Stomach (tissue), 9 donors: ENCODE measurements around the gene PCYT2. TPM values are rescaled to one million over a fixed set of nuclear protein-coding genes. Genes with fewer than 3 reads are reported as not detected.

Experiments used
- DNase-seq, 2 donors: peaks; one replicate each; pipeline versions ENCODE4 v3.0.0 to v3.0.0-alpha.2; 2013 to 2019
- H3K27ac ChIP-seq, 5 donors: fragments of 200-600 bp in 4 of 5; sonication (generic) in 4 of 5; one replicate each; pipeline ENCODE4 v1.5.1; 2013 to 2019; ENCODE audit warnings: mild to moderate bottlenecking in 1 of 5, moderate library complexity in 1 of 5
- H3K27me3 ChIP-seq, 3 donors: fragments of 200-600 bp; sonication (generic); one replicate each; pipeline ENCODE4 v1.5.1; 2017 to 2019; ENCODE audit warnings: mixed run types in 1 of 3
- H3K36me3 ChIP-seq, 4 donors: fragments of 200-600 bp; sonication (generic); 1 replicate in 3 of 4; 2 replicates in 1 of 4; pipeline ENCODE4 v1.5.1; 2016 to 2019
- H3K4me1 ChIP-seq, 4 donors: fragments of 200-600 bp; sonication (generic); one replicate each; pipeline ENCODE4 v1.5.1; 2016 to 2019
- H3K4me3 ChIP-seq, 4 donors: fragments of 200-600 bp; sonication (generic) in 3 of 4; one replicate each; pipeline ENCODE4 v1.5.1; 2016 to 2019; ENCODE audit warnings: mild to moderate bottlenecking in 1 of 4
- H3K9me3 ChIP-seq, 4 donors: fragments of 200-600 bp; sonication (generic); one replicate each; pipeline ENCODE4 v1.5.1; 2016 to 2019
- EP300 ChIP-seq: sonication (generic); formaldehyde crosslinking; IDR thresholded peaks from one replicate; pipeline ENCODE4 v1.6.1; 2017; ENCODE audit warnings: antibody characterized with exemption
- POLR2A ChIP-seq, 4 donors: fragments of 450-650 bp; IDR thresholded peaks; one replicate each; pipeline ENCODE4 v1.6.1; 2016; ENCODE audit warnings: antibody characterized with exemption in 4 of 4, control low read depth in 2 of 4, mild to moderate bottlenecking in 1 of 4, moderate library complexity in 1 of 4
- POLR2AphosphoS5 ChIP-seq, 3 donors: sonication (generic); formaldehyde crosslinking; IDR thresholded peaks; one replicate each; pipeline ENCODE4 v1.6.1; 2016; ENCODE audit warnings: antibody characterized with exemption in 3 of 3
- WGBS, 5 donors: extraction: QIAGEN DNeasy Blood & Tissue Kit in 3 of 5; methylation state at CpG; one replicate each; pipeline versions ENCODE4 v1.1.5 to v1.1.7; 2013 to 2018; 5-methylcytosine and 5-hydroxymethylcytosine counted together
- intact Hi-C: fragments of 100-400 bp; cut with DNase I; formaldehyde crosslinking; loops from one replicate; pipeline ENCODE4 v1.15.1; 2023; ENCODE audit warnings: low total_unique reads
- polyA plus RNA-seq, 3 donors: library from polyadenylated mRNA; stranded (reverse); fragments of 200-250 nt; gene quantifications; one replicate each; pipeline ENCODE4 v1.2.3, GENCODE V29; 2013
- total RNA-seq, 5 donors: library from RNA; depleted of rRNA; stranded (reverse); fragments of >200 nt; gene quantifications; one replicate each; pipeline versions ENCODE4 v1.1.0 to v1.2.3, GENCODE V29; 2014 to 2016
- TF ChIP-seq, protein P1 (sequence below), 7 experiments: fragments of 450-650 bp in 4 of 7; fragments of 200-600 bp in 3 of 7; sonication (generic) in 3 of 7; IDR thresholded peaks; one replicate each; pipeline ENCODE4 v1.5.1; 2016 to 2019; ENCODE audit warnings: antibody characterized with exemption in 7 of 7, control low read depth in 2 of 7, mild to moderate bottlenecking in 1 of 7
- donor health status: healthy with polysubstance abuse.
- donor health status: Bipolar disorder and iron deficiency.
- donor health status: healthy.

PCYT2 gene
- total and polyA plus RNA-seq, 8 donors = 17.5 to 119 (median 41.2) TPM

DNA sequence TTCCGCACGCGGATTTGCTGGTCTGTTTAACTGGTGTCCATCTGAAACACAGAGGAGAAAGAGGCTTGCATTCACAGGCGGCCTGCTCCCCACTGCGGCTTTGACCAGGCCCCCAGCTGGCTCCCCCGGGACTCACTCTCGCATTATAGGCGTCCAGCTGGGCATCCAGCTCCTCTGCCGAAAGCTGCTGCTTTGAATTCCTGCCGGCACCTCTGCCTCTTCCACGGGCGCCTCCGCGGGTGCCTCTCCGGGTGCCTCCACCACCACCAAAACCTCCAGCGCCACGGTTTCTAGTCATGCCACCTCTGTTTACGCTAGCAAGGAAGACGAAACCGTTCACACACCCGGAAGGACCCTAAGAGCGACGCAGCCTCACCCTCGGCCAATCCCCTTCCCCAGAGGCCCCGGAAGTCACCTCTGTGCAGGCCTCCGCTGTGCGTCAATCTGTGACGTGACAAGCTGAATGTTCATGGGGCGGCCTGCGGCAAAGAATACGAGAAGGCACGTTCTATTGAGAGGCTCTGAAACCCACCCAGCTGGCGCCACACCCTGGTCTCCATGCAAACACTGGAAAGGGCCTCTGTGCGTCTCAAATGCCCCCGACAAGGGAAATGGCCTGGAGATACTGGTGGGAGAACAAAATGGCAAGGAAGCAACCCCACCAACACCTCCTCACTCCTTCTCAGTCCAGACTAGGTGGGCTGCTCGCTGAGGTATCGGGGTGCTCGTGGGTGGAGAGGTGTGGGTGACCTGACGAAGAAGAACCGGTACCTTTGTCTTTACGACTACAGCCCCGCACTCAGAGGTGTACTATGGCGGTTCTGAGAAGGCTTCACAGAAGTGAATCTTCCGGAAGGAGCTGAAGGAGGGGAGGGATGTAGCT, 22.9 kb downstream of the PCYT2 start:
- no peaks in the 10 kb centered on the region for H3K27me3 ChIP-seq
- H3K9me3 ChIP-seq = no peaks in the 10 kb centered on the region
- DNase-seq = no peak
- 93 to 95% (median 94%) methylated on average over 43 to 44 of the region's 44 CpGs for WGBS, 5 donors
- TF ChIP-seq, protein P1, sequence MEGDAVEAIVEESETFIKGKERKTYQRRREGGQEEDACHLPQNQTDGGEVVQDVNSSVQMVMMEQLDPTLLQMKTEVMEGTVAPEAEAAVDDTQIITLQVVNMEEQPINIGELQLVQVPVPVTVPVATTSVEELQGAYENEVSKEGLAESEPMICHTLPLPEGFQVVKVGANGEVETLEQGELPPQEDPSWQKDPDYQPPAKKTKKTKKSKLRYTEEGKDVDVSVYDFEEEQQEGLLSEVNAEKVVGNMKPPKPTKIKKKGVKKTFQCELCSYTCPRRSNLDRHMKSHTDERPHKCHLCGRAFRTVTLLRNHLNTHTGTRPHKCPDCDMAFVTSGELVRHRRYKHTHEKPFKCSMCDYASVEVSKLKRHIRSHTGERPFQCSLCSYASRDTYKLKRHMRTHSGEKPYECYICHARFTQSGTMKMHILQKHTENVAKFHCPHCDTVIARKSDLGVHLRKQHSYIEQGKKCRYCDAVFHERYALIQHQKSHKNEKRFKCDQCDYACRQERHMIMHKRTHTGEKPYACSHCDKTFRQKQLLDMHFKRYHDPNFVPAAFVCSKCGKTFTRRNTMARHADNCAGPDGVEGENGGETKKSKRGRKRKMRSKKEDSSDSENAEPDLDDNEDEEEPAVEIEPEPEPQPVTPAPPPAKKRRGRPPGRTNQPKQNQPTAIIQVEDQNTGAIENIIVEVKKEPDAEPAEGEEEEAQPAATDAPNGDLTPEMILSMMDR (IDR thresholded peaks at IDR 0.05) = no peak
- peaks cover 23 to 42% (median 35%) of the 10 kb centered on the region in 4 donors for H3K4me1 ChIP-seq
- H3K27ac ChIP-seq = no peak overlapping the region
- no peak overlapping the region for H3K4me3 ChIP-seq
- intact Hi-C loops = no loop called here
- peaks cover 33 to 71% (median 66%) of the 10 kb centered on the region in 4 donors for H3K36me3 ChIP-seq

DNA sequence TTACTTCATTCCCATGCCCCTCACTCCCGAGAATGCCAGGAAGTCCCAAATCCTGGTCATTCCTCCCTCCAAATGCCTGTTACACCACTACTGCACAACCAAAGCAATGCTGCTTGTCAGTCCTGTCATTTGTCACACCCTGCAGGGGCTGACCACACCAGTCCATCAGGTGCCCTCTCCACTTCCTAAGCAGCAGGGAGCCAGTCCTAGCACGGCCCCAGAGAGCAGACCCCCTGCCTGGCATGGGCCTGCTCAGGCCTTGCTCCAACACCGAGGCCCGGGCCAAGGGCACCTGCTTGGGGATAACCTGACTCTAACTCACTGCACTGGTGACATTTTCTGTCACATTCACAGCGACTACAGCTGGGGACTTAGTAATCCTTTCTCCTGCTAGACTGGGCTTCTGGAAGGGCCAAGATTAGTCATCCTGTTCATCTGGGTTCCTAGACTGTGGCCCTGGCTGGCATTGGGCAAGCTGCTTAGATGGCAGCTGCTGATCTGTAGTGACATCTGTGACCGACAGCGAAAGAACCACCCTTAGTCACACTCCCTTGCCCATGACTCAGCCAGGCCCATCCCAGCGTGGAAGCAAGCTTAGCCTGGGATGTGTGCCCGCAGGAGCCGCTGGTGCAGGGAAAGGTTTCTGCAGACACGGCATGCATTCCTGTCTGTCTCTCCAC, 25.2 kb downstream of the PCYT2 start:
- no peak overlapping the region for H3K4me3 ChIP-seq
- peaks cover 15 to 28% (median 22%) of the 10 kb centered on the region in 4 donors for H3K4me1 ChIP-seq
- H3K27ac ChIP-seq = no peak overlapping the region
- H3K9me3 ChIP-seq = no peaks in the 10 kb centered on the region
- H3K36me3 ChIP-seq = peaks cover 33 to 91% (median 88%) of the 10 kb centered on the region in 4 donors
- intact Hi-C loops = no loop called here
- no peak for DNase-seq
- TF ChIP-seq, protein P1 (IDR thresholded peaks at IDR 0.05) = no peak
- TF ChIP-seq POLR2AphosphoS5 (IDR thresholded peaks at IDR 0.05) = peak in 1 of 3 donors; percentile 27
- WGBS, 5 donors = 84 to 92% (median 88%) methylated on average over 11 of the region's 11 CpGs
- no peaks in the 10 kb centered on the region for H3K27me3 ChIP-seq

DNA sequence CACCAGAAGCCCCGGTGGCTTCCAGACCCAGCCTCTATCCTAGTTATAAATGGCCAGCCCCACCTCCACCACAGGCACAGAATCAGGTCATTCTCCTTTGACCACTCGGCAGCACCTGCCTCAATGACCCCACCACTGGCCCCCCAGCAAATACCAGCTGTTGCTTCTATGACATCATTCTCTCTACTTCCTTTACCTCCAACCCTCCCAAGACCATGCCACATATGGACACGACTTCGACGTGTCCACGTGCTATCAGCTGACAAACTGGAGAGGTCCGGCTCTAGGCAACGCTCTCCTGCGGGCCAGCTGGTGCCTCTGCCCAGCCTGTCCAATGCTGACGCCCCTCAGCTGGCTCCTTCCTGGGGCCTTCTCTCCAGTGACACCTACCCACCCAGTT, 25.7 kb downstream of the PCYT2 start:
- intact Hi-C loops = no loop called here
- no peaks in the 10 kb centered on the region for H3K27me3 ChIP-seq
- peaks cover 11 to 24% (median 17%) of the 10 kb centered on the region in 4 donors for H3K4me1 ChIP-seq
- TF ChIP-seq EP300 (no peak), POLR2AphosphoS5 (IDR thresholded peaks at IDR 0.05) (no peak), POLR2A (IDR thresholded peaks at IDR 0.05) (no peak)
- TF ChIP-seq, protein P1 (IDR thresholded peaks at IDR 0.05) = no peak
- no peak overlapping the region for H3K4me3 ChIP-seq
- H3K9me3 ChIP-seq = no peaks in the 10 kb centered on the region
- no peak overlapping the region for H3K27ac ChIP-seq
- 82 to 88% (median 86%) methylated on average over 10 of the region's 10 CpGs for WGBS, 5 donors
- DNase-seq = no peak
- peaks cover 33 to 95% (median 93%) of the 10 kb centered on the region in 4 donors for H3K36me3 ChIP-seq

DNA sequence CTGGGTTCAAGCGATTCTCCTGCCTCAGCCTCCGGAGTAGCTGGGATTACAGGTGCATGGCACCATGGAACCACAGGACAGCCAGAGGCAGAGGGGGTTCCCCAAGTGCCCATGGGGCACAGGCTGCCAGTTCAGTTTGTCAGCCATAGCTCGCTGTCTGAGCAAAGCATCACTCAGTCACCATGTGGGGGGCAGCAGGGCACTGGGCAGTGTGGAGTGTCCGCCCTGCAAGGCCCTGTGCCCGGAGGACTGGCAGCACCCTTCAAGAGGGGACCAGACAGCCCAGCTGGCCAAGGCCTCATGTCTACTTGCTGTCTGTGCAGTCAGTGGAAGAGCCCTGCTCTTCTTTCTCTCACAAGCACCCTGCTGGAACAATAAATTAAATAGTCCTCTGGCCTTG, 26.2 kb downstream of the PCYT2 start:
- Histone ChIP-seq H3K4me1 (peaks cover 6 to 19% (median 13%) of the 10 kb centered on the region in 4 donors), H3K36me3 (peaks cover 33 to 98% (median 95%) of the 10 kb centered on the region in 4 donors), H3K4me3 (no peak overlapping the region), H3K9me3 (no peaks in the 10 kb centered on the region), H3K27me3 (no peaks in the 10 kb centered on the region), H3K27ac (no peak overlapping the region)
- intact Hi-C loops = no loop called here
- TF ChIP-seq EP300 (no peak), POLR2AphosphoS5 (IDR thresholded peaks at IDR 0.05) (no peak), POLR2A (IDR thresholded peaks at IDR 0.05) (no peak)
- TF ChIP-seq, protein P1 (IDR thresholded peaks at IDR 0.05) = no peak
- no peak for DNase-seq
- 94 to 99% (median 96%) methylated on average over 4 to 5 of the region's 5 CpGs for WGBS, 5 donors
